ENCODE measurements around the gene TMCC1.
"Not testable (repeated sequence)": the region's sequence is repeated elsewhere in the genome, so short reads cannot be mapped to it uniquely, and the experiment has no call there.

The TMCC1 gene

GRCh38 chr3:129768728-129769127 is 124.8 kb downstream of the TMCC1 start:
- DNase-seq = no peak

- no peak for DNase-seq
These were observed 127.4 kb downstream of the TMCC1 start for GRCh38 chr3:129766135-129766534.

GRCh38 chr3:129764090-129764489 is 129.4 kb downstream of the TMCC1 start:
- DNase-seq = no peak

GRCh38 chr3:129758785-129759320 is 134.7 kb downstream of the TMCC1 start:
- DNase-seq = no peak

- DNase-seq = no peak
These were observed 135.2 kb downstream of the TMCC1 start for GRCh38 chr3:129758306-129758705.

GRCh38 chr3:129756871-129757270 is 136.6 kb downstream of the TMCC1 start:
- DNase-seq = no peak

- not testable (repeated sequence) for DNase-seq
These were observed 142.4 kb downstream of the TMCC1 start for GRCh38 chr3:129751105-129751504.

- DNase-seq = no peak
These were observed 143.8 kb downstream of the TMCC1 start for GRCh38 chr3:129749692-129750091.

GRCh38 chr3:129747992-129748391 is 145.5 kb downstream of the TMCC1 start:
- no peak for DNase-seq

- no peak for DNase-seq
These were observed 146.4 kb downstream of the TMCC1 start for GRCh38 chr3:129747136-129747535.

- DNase-seq = no peak
These were observed 146.9 kb downstream of the TMCC1 start for GRCh38 chr3:129746629-129747028.

GRCh38 chr3:129745253-129745652 is 148.3 kb downstream of the TMCC1 start:
- no peak for DNase-seq

- DNase-seq = no peak
These were observed 151.7 kb downstream of the TMCC1 start for GRCh38 chr3:129741794-129742193.

GRCh38 chr3:129740090-129740489 is 153.4 kb downstream of the TMCC1 start:
- DNase-seq = no peak

GRCh38 chr3:129739634-129740033 is 153.9 kb downstream of the TMCC1 start:
- no peak for DNase-seq

- DNase-seq = no peak
These were observed 155.3 kb downstream of the TMCC1 start for GRCh38 chr3:129738172-129738571.

- DNase-seq = no peak
These were observed 157.4 kb downstream of the TMCC1 start for GRCh38 chr3:129736070-129736469.

GRCh38 chr3:129735638-129736037 is 157.9 kb downstream of the TMCC1 start:
- no peak for DNase-seq

GRCh38 chr3:129734449-129734848 is 159.1 kb downstream of the TMCC1 start:
- no peak for DNase-seq

GRCh38 chr3:129732200-129732876 is 161.2 kb downstream of the TMCC1 start:
- peak; percentile 40 for DNase-seq

- no peak for DNase-seq
These were observed 165.8 kb downstream of the TMCC1 start for GRCh38 chr3:129727707-129728106.

- no peak for DNase-seq
These were observed 169.8 kb downstream of the TMCC1 start for GRCh38 chr3:129723558-129724324.

- DNase-seq = no peak
These were observed 171.0 kb downstream of the TMCC1 start for GRCh38 chr3:129722527-129722926.

GRCh38 chr3:129718201-129718600 is 175.3 kb downstream of the TMCC1 start:
- DNase-seq = no peak

All from NCI-H526 treated with DMSO at 0.1 percent for 48 hours (cell line).